Activated CD4-positive, CD25-positive, alpha-beta regulatory T cell (primary cell): ENCODE data around the gene ART4.

Experiments
- DNase-seq, 4 experiments: peaks; one replicate each; lab custom pipeline; 2025; lab: John Stamatoyannopoulos, UW

The ART4 gene

GRCh38 chr12:14843425-14843887, at the start of gene ART4:
Gene ART4 (minus strand): TSS chr12:14843526. CDS start chr12:14843113, 413 bp downstream.
- no peak for DNase-seq

- DNase-seq, result no peak
Observed at GRCh38 chr12:14892726-14893505, 49.6 kb upstream of the ART4 start.

- DNase-seq, result no peak
Observed at GRCh38 chr12:14890701-14891100, 47.4 kb upstream of the ART4 start.

- DNase-seq, result no peak
Observed at GRCh38 chr12:14886271-14886670, 42.9 kb upstream of the ART4 start.

GRCh38 chr12:14885718-14886221, 42.4 kb upstream of the ART4 start, which contains the start of gene MGP:
Gene MGP (minus strand): TSS chr12:14885854. CDS start chr12:14885791, 63 bp downstream.
- DNase-seq, result no peak

GRCh38 chr12:14884458-14884878, 41.1 kb upstream of the ART4 start:
- peak; percentile 21 to 69 (median 58) for DNase-seq

- no peak for DNase-seq
Observed at GRCh38 chr12:14883686-14884085, 40.4 kb upstream of the ART4 start.

- DNase-seq, result no peak
Observed at GRCh38 chr12:14880890-14881453, 37.6 kb upstream of the ART4 start.

- no peak for DNase-seq
Observed at GRCh38 chr12:14879222-14879933, 36.1 kb upstream of the ART4 start.

GRCh38 chr12:14878488-14878887, 35.2 kb upstream of the ART4 start:
- DNase-seq, result no peak

- DNase-seq, result no peak
Observed at GRCh38 chr12:14876833-14877232, 33.5 kb upstream of the ART4 start.

- no peak for DNase-seq
Observed at GRCh38 chr12:14874882-14875281, 31.6 kb upstream of the ART4 start.

GRCh38 chr12:14873440-14874185, 30.3 kb upstream of the ART4 start:
- no peak for DNase-seq

- DNase-seq, result no peak
Observed at GRCh38 chr12:14871886-14872285, 28.6 kb upstream of the ART4 start.

GRCh38 chr12:14871247-14871646, 27.9 kb upstream of the ART4 start:
- DNase-seq, result no peak

GRCh38 chr12:14868916-14869506, 25.7 kb upstream of the ART4 start:
- no peak for DNase-seq

GRCh38 chr12:14860490-14860889, 17.2 kb upstream of the ART4 start:
- DNase-seq, result no peak

- DNase-seq, result no peak
Observed at GRCh38 chr12:14858513-14858912, 15.2 kb upstream of the ART4 start.

GRCh38 chr12:14854586-14855183, 11.4 kb upstream of the ART4 start:
- no peak for DNase-seq

- DNase-seq, result no peak
Observed at GRCh38 chr12:14853961-14854360, 10.6 kb upstream of the ART4 start.

GRCh38 chr12:14852880-14853279, 9.6 kb upstream of the ART4 start:
- no peak for DNase-seq
